HCT116 (cell line): Measurements from ENCODE around the gene ARHGEF40. TPM values are rescaled to one million over a fixed set of nuclear protein-coding genes. Genes with fewer than 3 reads are reported as not detected.

Source experiments
- ATAC-seq: fragments of 200-7000 bp; cut with Tn5 transposase; 2 replicates; pipeline ENCODE4 v1.9.1; 2020; ENCODE audit warnings: mild to moderate bottlenecking, moderate library complexity
- BruUV-seq: library from RNA; stranded (reverse); fragments of 400-500 nt; replicated peaks from 2 replicates; lab custom pipeline; 2021; lab: Mats Ljungman, UMichigan
- CTCF ChIA-PET: fragments of 300-600 bp; sonication (Branson Sonifier 250); formaldehyde crosslinking; loops from one replicate; lab custom pipeline; 2021; ENCODE audit warnings: antibody characterized with exemption; lab: Charles Lee
- POLR2A ChIA-PET: fragments of 300-600, 350-600 bp; sonication (Branson Sonifier 250); formaldehyde crosslinking; loops from one replicate; lab custom pipeline; 2021; ENCODE audit warnings: antibody characterized with exemption; lab: Charles Lee
- RAD21 ChIA-PET, 2 experiments: fragments of 300-600 bp; sonication (Branson Sonifier 250); formaldehyde crosslinking; loops; one replicate each; lab custom pipeline; 2023; ENCODE audit warnings: low total read pairs in 2 of 2; ENCODE audit not compliant: uncharacterized antibody in 2 of 2, unreplicated experiment in 2 of 2, low non-redundant PET in 1 of 2; lab: Charles Lee
- DNase-seq: peaks from one replicate; pipeline ENCODE4 v3.0.0-alpha.2; 2010; ENCODE audit warnings: low read depth, low spot score
- H2AFZ ChIP-seq: fragments of 200-600 bp; shearing (Covaris generic), sonication (generic); 2 replicates; pipeline ENCODE4 v1.6.1; 2017; ENCODE audit warnings: low read depth, mixed run types, mixed read lengths, antibody characterized with exemption, low read length; ENCODE audit not compliant: poor library complexity, severe bottlenecking
- H3K27ac ChIP-seq: 2 replicates; pipeline ENCODE4 v1.5.1; 2012; ENCODE audit warnings: low read depth, low read length
- H3K27me3 ChIP-seq: fragments of 200-600 bp; sonication (generic); 2 replicates; pipeline ENCODE4 v1.6.1; 2016; ENCODE audit warnings: mixed run types, low read length, mixed read lengths; ENCODE audit not compliant: insufficient read depth
- H3K36me3 ChIP-seq, 2 experiments: fragments of 200-500 bp in 1 of 2; fragments of 200-600 bp in 1 of 2; sonication (Bioruptor generic) in 1 of 2; sonication (generic) in 1 of 2; 2 replicates each; pipeline versions ENCODE4 v1.5.1 to v1.6.1; 2014 to 2016; ENCODE audit warnings: low read length in 2 of 2, inconsistent platforms in 1 of 2, mixed read lengths in 1 of 2, mixed run types in 1 of 2; ENCODE audit not compliant: insufficient read depth in 2 of 2, control insufficient read depth in 1 of 2
- H3K4me1 ChIP-seq, 2 experiments: fragments of 200-600 bp in 1 of 2; sonication (generic) in 1 of 2; 2 replicates each; pipeline versions ENCODE4 v1.5.1 to v1.6.1; 2012 to 2017; ENCODE audit warnings: low read length in 2 of 2, inconsistent platforms in 1 of 2, mild to moderate bottlenecking in 1 of 2, mixed read lengths in 1 of 2, mixed run types in 1 of 2, moderate library complexity in 1 of 2; ENCODE audit not compliant: insufficient read depth in 2 of 2, control insufficient read depth in 1 of 2
- H3K4me2 ChIP-seq: fragments of 200-600 bp; sonication (generic); 2 replicates; pipeline ENCODE4 v1.6.1; 2017; ENCODE audit warnings: mixed run types, low read length, mixed read lengths
- H3K4me3 ChIP-seq, 2 experiments: fragments of 200-600 bp in 1 of 2; sonication (generic) in 1 of 2; replicated peaks in 1 of 2; 2 replicates each; pipeline ENCODE4 v1.5.1; 2011 to 2016; ENCODE audit warnings: low read length in 2 of 2, control low read depth in 1 of 2, low read depth in 1 of 2, mild to moderate bottlenecking in 1 of 2, mixed read lengths in 1 of 2, mixed run types in 1 of 2
- H3K79me2 ChIP-seq: fragments of 200-600 bp; sonication (generic); 2 replicates; pipeline ENCODE4 v1.6.1; 2017; ENCODE audit warnings: mild to moderate bottlenecking, mixed run types, low read length, moderate library complexity, mixed read lengths; ENCODE audit not compliant: insufficient read depth
- H3K9ac ChIP-seq: fragments of 200-600 bp; sonication (generic); 2 replicates; pipeline ENCODE4 v1.6.1; 2016; ENCODE audit warnings: low read length, mixed read lengths
- H3K9me2 ChIP-seq: fragments of 200-600 bp; sonication (generic), shearing (Covaris generic); 2 replicates; pipeline ENCODE4 v1.6.1; 2017; ENCODE audit warnings: mixed run types, mild to moderate bottlenecking, moderate library complexity; ENCODE audit not compliant: insufficient read depth
- H3K9me3 ChIP-seq, 2 experiments: fragments of 200-500 bp in 1 of 2; fragments of 200-600 bp in 1 of 2; sonication (Bioruptor generic) in 1 of 2; sonication (generic) in 1 of 2; 2 replicates each; pipeline ENCODE4 v1.6.1; 2014 to 2017; ENCODE audit warnings: low read length in 2 of 2, mixed read lengths in 2 of 2, inconsistent platforms in 1 of 2, low read depth in 1 of 2, mild to moderate bottlenecking in 1 of 2, mixed run types in 1 of 2, moderate library complexity in 1 of 2; ENCODE audit not compliant: control insufficient read depth in 1 of 2, insufficient read depth in 1 of 2
- H4K20me1 ChIP-seq: fragments of 200-600 bp; sonication (generic), shearing (Covaris generic); 2 replicates; pipeline ENCODE4 v1.6.1; 2017; ENCODE audit warnings: mixed run types, mild to moderate bottlenecking, moderate library complexity; ENCODE audit not compliant: insufficient read depth
- ATF3 ChIP-seq: IDR thresholded peaks from 2 replicates; pipeline ENCODE4 v1.6.1; 2012
- CBX3 ChIP-seq: IDR thresholded peaks from 2 replicates; pipeline ENCODE4 v1.6.1; 2012; ENCODE audit warnings: low read depth
- CEBPB ChIP-seq: IDR thresholded peaks from 2 replicates; pipeline ENCODE4 v1.6.1; 2012; ENCODE audit warnings: low read depth
- EGR1 ChIP-seq: IDR thresholded peaks from 2 replicates; pipeline ENCODE4 v1.6.1; 2012; ENCODE audit warnings: low read depth
- EZH2phosphoT487 ChIP-seq: fragments of 200-600 bp; IDR thresholded peaks from 2 replicates; pipeline ENCODE4 v1.6.1; 2018; ENCODE audit warnings: antibody characterized with exemption, borderline replicate concordance
- FOSL1 ChIP-seq: IDR thresholded peaks from 2 replicates; pipeline ENCODE4 v1.6.1; 2012; ENCODE audit warnings: low read depth
- JUND ChIP-seq: IDR thresholded peaks from 2 replicates; pipeline ENCODE4 v1.6.1; 2012
- POLR2A ChIP-seq: IDR thresholded peaks from 2 replicates; pipeline ENCODE4 v1.7.0; 2011; ENCODE audit warnings: borderline replicate concordance; ENCODE audit not compliant: insufficient read depth, insufficient read length; ENCODE audit errors: extremely low read depth
- POLR2AphosphoS5 ChIP-seq: IDR thresholded peaks from 2 replicates; pipeline ENCODE4 v1.6.1; 2011; ENCODE audit warnings: mild to moderate bottlenecking, low read depth, low read length, moderate library complexity
- RAD21 ChIP-seq: IDR thresholded peaks from 2 replicates; pipeline ENCODE4 v1.6.1; 2012; ENCODE audit warnings: low read depth, mild to moderate bottlenecking
- SRF ChIP-seq: IDR thresholded peaks from 2 replicates; pipeline ENCODE4 v1.6.1; 2012; ENCODE audit warnings: low read depth
- TCF7L2 ChIP-seq: IDR thresholded peaks from 2 replicates; pipeline ENCODE4 v1.7.0; 2011; ENCODE audit warnings: borderline replicate concordance, inconsistent platforms; ENCODE audit not compliant: insufficient read depth, insufficient read length; ENCODE audit errors: extremely low read depth
- YY1 ChIP-seq: IDR thresholded peaks from 2 replicates; pipeline ENCODE4 v1.6.1; 2011; ENCODE audit warnings: low read length, low read depth, moderate library complexity, mild to moderate bottlenecking; ENCODE audit not compliant: insufficient replicate concordance; ENCODE audit errors: extremely low read depth
- ZBTB33 ChIP-seq: IDR thresholded peaks from 2 replicates; pipeline ENCODE4 v1.6.1; 2011; ENCODE audit warnings: mild to moderate bottlenecking, low read length, moderate library complexity; ENCODE audit not compliant: insufficient replicate concordance; ENCODE audit errors: extremely low read depth
- ZFX ChIP-seq: fragments of 450-650 bp; IDR thresholded peaks from 2 replicates; pipeline ENCODE4 v1.6.1; 2017
- ZNF274 ChIP-seq: fragments of 200-500 bp; sonication (Bioruptor generic); IDR thresholded peaks from 2 replicates; pipeline ENCODE4 v1.6.1; 2014; ENCODE audit warnings: mild to moderate bottlenecking, low read depth, low read length, inconsistent platforms
- intact Hi-C: fragments of 100-400 bp; cut with micrococcal nuclease; formaldehyde crosslinking; loops from 2 replicates; pipeline ENCODE4 v1.10.0; 2022
- total RNA-seq: library from RNA; stranded (reverse); gene quantifications from one replicate; pipeline ENCODE4 v1.2.1, GENCODE V29; 2021; ENCODE audit not compliant: unreplicated experiment
- TF ChIP-seq, protein P1 (sequence below): IDR thresholded peaks from 2 replicates; pipeline ENCODE4 v1.6.1; 2012; ENCODE audit warnings: low read depth
- TF ChIP-seq, protein P2 (sequence below), 3 experiments: fragments of 200-600 bp in 1 of 3; sonication (generic) in 1 of 3; IDR thresholded peaks in 2 of 3; conservative IDR thresholded peaks in 1 of 3; 2 replicates each; pipeline ENCODE4 v1.5.1; 2012 to 2017; ENCODE audit warnings: low read depth in 2 of 3, low read length in 2 of 3, antibody characterized with exemption in 1 of 3, borderline replicate concordance in 1 of 3, control low read depth in 1 of 3, mild to moderate bottlenecking in 1 of 3, mixed read lengths in 1 of 3, mixed run types in 1 of 3, moderate library complexity in 1 of 3; ENCODE audit not compliant: insufficient read depth in 1 of 3

The ARHGEF40 gene
- total RNA-seq, 1 experiment from 2014 or later, result 6.3 TPM

DNA sequence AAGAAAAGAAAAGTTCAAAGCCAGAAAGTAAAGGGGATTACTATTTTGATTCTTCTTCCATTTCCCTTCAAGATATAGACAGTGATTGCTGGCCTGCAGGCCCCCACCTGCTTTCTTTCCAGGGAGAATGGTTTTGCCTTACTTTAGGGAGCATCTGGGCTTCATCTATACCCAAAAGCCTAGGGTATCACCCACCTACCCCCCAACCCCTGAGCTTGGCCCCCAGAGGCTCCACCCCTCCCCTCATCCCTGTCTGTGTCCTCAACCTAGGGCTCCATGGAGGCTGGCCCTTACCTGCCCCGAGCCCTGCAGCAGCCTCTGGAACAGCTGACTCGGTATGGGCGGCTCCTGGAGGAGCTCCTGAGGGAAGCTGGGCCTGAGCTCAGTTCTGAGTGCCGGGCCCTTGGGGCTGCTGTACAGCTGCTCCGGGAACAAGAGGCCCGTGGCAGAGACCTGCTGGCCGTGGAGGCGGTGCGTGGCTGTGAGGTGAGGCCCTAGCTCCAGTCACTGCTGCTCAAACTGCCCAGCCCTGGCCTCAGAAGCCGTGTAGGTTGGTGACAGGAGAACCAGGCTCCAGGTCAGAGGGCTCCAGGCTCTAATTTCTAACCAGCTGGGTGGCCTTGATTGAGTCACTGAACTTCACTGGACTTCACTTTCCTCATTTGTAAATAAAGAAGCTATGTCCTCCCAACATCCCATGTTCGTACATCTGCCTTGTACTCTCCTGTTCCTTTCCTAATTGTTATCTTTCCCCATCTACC, 13.6 kb downstream of the ARHGEF40 start:
- intact Hi-C loops, result no loop called here
- H3K4me2 ChIP-seq, result no peak overlapping the region
- ChIA-PET CTCF (interaction anchor here (1.4 kb wide), 2 partner anchors 15 to 70 kb away, joined by 4 to 5 read pairs; no protein-coding TSS in a partner anchor), POLR2A (no interaction called here), RAD21 (no interaction called here)
- DNase-seq (no peak), ATAC-seq (no peak)
- H4K20me1 ChIP-seq, result no peaks in the 10 kb centered on the region
- H3K27me3 ChIP-seq, result no peaks in the 10 kb centered on the region
- peaks cover 3 to 24% of the 10 kb centered on the region in 2 experiments for H3K4me1 ChIP-seq
- H3K9me3 ChIP-seq, result no peaks in the 10 kb centered on the region
- H3K27ac ChIP-seq, result no peak overlapping the region
- H3K9ac ChIP-seq, result no peak overlapping the region
- H3K4me3 ChIP-seq, result no peak overlapping the region
- H3K9me2 ChIP-seq, result no peaks in the 10 kb centered on the region
- no peaks in the 10 kb centered on the region; a peak in 1 of 4 replicates for H3K36me3 ChIP-seq
- no peak overlapping the region for H2AFZ ChIP-seq
- H3K79me2 ChIP-seq, result no peaks in the 10 kb centered on the region
- BruUV-seq, result no TSS peak
- TF ChIP-seq TCF7L2 (no peak), POLR2AphosphoS5 (no peak), ZNF274 (no peak), EGR1 (no peak), SRF (no peak), FOSL1 (no peak), RAD21 (no peak), ATF3 (no peak), CBX3 (no peak), CEBPB (no peak), JUND (no peak), POLR2A (no peak), ZBTB33 (no peak), EZH2phosphoT487 (no peak), YY1 (no peak), ZFX (no peak)
- TF ChIP-seq, protein P1, sequence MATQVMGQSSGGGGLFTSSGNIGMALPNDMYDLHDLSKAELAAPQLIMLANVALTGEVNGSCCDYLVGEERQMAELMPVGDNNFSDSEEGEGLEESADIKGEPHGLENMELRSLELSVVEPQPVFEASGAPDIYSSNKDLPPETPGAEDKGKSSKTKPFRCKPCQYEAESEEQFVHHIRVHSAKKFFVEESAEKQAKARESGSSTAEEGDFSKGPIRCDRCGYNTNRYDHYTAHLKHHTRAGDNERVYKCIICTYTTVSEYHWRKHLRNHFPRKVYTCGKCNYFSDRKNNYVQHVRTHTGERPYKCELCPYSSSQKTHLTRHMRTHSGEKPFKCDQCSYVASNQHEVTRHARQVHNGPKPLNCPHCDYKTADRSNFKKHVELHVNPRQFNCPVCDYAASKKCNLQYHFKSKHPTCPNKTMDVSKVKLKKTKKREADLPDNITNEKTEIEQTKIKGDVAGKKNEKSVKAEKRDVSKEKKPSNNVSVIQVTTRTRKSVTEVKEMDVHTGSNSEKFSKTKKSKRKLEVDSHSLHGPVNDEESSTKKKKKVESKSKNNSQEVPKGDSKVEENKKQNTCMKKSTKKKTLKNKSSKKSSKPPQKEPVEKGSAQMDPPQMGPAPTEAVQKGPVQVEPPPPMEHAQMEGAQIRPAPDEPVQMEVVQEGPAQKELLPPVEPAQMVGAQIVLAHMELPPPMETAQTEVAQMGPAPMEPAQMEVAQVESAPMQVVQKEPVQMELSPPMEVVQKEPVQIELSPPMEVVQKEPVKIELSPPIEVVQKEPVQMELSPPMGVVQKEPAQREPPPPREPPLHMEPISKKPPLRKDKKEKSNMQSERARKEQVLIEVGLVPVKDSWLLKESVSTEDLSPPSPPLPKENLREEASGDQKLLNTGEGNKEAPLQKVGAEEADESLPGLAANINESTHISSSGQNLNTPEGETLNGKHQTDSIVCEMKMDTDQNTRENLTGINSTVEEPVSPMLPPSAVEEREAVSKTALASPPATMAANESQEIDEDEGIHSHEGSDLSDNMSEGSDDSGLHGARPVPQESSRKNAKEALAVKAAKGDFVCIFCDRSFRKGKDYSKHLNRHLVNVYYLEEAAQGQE, result no peak
- TF ChIP-seq, protein P2, sequence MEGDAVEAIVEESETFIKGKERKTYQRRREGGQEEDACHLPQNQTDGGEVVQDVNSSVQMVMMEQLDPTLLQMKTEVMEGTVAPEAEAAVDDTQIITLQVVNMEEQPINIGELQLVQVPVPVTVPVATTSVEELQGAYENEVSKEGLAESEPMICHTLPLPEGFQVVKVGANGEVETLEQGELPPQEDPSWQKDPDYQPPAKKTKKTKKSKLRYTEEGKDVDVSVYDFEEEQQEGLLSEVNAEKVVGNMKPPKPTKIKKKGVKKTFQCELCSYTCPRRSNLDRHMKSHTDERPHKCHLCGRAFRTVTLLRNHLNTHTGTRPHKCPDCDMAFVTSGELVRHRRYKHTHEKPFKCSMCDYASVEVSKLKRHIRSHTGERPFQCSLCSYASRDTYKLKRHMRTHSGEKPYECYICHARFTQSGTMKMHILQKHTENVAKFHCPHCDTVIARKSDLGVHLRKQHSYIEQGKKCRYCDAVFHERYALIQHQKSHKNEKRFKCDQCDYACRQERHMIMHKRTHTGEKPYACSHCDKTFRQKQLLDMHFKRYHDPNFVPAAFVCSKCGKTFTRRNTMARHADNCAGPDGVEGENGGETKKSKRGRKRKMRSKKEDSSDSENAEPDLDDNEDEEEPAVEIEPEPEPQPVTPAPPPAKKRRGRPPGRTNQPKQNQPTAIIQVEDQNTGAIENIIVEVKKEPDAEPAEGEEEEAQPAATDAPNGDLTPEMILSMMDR (IDR thresholded peaks at IDR 0.05 in 2 of 3, conservative IDR thresholded peaks at IDR 0.05 in 1 of 3; ENCODE audit: borderline replicate concordance in 1 of 3, insufficient read depth in 1 of 3, low read depth in 2 of 3, low read length in 2 of 3), result no peak
